Brain microvascular endothelial cell (primary cell): ENCODE measurements around the gene SNX33.

ENCODE experiments used
- DNase-seq: peaks from one replicate; pipeline ENCODE4 v3.0.0-alpha.2; 2020
- H3K27ac ChIP-seq: fragments of 250-450 bp; sonication (Bioruptor Pico); 2 replicates; pipeline ENCODE4 v1.5.1; 2020; ENCODE audit warnings: mild to moderate bottlenecking, moderate library complexity
- H3K27me3 ChIP-seq: fragments of 250-450 bp; sonication (Bioruptor Pico); replicated peaks from 2 replicates; pipeline ENCODE4 v1.5.1; 2020; ENCODE audit warnings: mild to moderate bottlenecking
- H3K36me3 ChIP-seq: fragments of 250-450 bp; sonication (Bioruptor Pico); replicated peaks from 2 replicates; pipeline ENCODE4 v1.5.1; 2020; ENCODE audit warnings: mild to moderate bottlenecking
- H3K4me3 ChIP-seq: 2 replicates; pipeline ENCODE4 v1.5.1; 2011; ENCODE audit warnings: low read depth, mild to moderate bottlenecking, control low read depth, low read length, moderate library complexity
- in situ Hi-C: cut with HindIII; loops from 2 replicates; pipeline ENCODE4 v1.10.0; 2017; ENCODE audit warnings: low sequenced_read_pairs, low pct_ligation_motif_present
- TF ChIP-seq, protein P1 (sequence below): IDR thresholded peaks from 2 replicates; pipeline ENCODE4 v1.5.1; 2011; ENCODE audit warnings: low read depth, mild to moderate bottlenecking, moderate library complexity, low read length, control low read depth, inconsistent platforms; ENCODE audit errors: missing control alignments

Gene SNX33

DNA sequence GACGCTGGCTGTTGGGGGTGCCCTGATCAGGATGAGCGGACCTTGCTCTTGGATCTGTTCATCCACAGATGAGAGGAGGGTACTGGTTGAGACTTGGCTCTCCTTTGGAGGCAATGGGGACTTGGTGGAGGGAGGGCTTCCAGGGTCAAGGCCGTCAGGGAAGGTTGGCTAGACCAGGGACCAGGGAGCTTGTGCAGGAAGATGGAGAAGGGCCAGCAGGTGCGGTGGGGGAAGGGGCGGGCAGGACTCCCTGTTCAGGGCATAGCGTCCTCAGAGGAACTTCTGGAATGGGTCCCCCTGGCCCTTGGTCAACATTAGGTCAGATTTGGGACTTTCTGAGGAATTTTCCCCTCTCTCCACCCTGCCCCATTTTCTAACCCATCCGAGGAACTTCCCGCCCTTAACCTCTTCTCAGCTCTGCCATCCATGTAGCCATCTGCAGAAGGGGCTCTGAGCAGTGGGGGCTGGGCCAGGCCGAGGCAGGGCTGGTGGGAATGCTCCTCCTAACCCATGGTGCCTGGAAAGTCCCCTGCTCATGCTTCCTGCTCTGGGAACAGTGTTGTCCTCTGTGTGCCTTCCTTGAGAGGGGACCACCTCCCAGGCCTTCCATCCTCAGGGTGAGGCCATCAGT, 11.5 kb downstream of the SNX33 start:
- Histone ChIP-seq H3K36me3 (peaks cover 24% of the 10 kb centered on the region), H3K27ac (no peak overlapping the region)

GRCh38 chr15:75659928-75660645, 12.4 kb downstream of the SNX33 start:
- Histone ChIP-seq H3K36me3 (peaks cover 21% of the 10 kb centered on the region), H3K27me3 (no peaks in the 10 kb centered on the region), H3K27ac (peak overlapping the region; percentile 85), H3K4me3 (no peak overlapping the region)
- in situ Hi-C loops = no loop called here
- no peak for DNase-seq
- TF ChIP-seq, protein P1, sequence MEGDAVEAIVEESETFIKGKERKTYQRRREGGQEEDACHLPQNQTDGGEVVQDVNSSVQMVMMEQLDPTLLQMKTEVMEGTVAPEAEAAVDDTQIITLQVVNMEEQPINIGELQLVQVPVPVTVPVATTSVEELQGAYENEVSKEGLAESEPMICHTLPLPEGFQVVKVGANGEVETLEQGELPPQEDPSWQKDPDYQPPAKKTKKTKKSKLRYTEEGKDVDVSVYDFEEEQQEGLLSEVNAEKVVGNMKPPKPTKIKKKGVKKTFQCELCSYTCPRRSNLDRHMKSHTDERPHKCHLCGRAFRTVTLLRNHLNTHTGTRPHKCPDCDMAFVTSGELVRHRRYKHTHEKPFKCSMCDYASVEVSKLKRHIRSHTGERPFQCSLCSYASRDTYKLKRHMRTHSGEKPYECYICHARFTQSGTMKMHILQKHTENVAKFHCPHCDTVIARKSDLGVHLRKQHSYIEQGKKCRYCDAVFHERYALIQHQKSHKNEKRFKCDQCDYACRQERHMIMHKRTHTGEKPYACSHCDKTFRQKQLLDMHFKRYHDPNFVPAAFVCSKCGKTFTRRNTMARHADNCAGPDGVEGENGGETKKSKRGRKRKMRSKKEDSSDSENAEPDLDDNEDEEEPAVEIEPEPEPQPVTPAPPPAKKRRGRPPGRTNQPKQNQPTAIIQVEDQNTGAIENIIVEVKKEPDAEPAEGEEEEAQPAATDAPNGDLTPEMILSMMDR = no peak

More for the DNA sequence above, 11.5 kb downstream of the SNX33 start:
- Histone ChIP-seq H3K27me3 (no peaks in the 10 kb centered on the region), H3K4me3 (no peak overlapping the region)
- no peak for DNase-seq
- in situ Hi-C loops = no loop called here
- TF ChIP-seq, protein P1 = no peak

GRCh38 chr15:75661100-75661755, 13.5 kb downstream of the SNX33 start:
- Histone ChIP-seq H3K4me3 (no peak overlapping the region), H3K36me3 (peaks cover 21% of the 10 kb centered on the region), H3K27ac (peak overlapping the region; percentile 85), H3K27me3 (no peaks in the 10 kb centered on the region)
- DNase-seq = peak; percentile 92
- TF ChIP-seq, protein P1 = no peak
- in situ Hi-C loops = no loop called here

DNA sequence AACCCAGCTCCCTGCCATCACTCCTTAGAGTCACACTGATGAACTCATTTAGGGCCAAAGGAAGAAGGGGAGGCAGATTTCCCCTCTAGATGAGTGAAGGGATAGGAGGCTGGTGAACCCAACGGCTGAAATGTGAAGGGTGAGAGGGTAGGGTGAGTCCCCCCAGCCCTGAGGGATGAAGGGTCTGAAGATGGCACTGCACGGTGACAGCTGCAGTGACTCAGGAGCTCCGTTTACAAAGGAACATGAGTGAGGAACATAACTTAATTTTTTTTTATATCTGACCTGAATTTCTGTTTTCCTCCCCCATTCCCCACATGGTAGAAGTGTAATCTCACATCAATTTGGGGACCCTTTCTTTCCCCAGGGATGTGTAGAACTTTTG, 14.0 kb downstream of the SNX33 start:
- H3K27me3 ChIP-seq = no peaks in the 10 kb centered on the region
- peaks cover 20% of the 10 kb centered on the region for H3K36me3 ChIP-seq
- DNase-seq = no peak
- H3K4me3 ChIP-seq = no peak overlapping the region
- TF ChIP-seq, protein P1 = no peak
- H3K27ac ChIP-seq = peak overlapping the region; percentile 85
- in situ Hi-C loops = no loop called here

- no peak for DNase-seq
- in situ Hi-C loops = no loop called here
- peaks cover 10% of the 10 kb centered on the region for H3K36me3 ChIP-seq
- no peaks in the 10 kb centered on the region for H3K27me3 ChIP-seq
- TF ChIP-seq, protein P1 = no peak
- no peak overlapping the region for H3K27ac ChIP-seq
- no peak overlapping the region for H3K4me3 ChIP-seq
These were observed 15.3 kb downstream of the SNX33 start for GRCh38 chr15:75662823-75663519.
